SK-N-SH (cell line): ENCODE measurements around the gene ZXDC. TPM values are rescaled to one million over a fixed set of nuclear protein-coding genes. Genes with fewer than 3 reads are reported as not detected.

Experiments used
- CTCF ChIA-PET: fragments of 300-600, 350-600 bp; formaldehyde crosslinking; extraction: SDS; loops from one replicate; lab custom pipeline; 2021; lab: Yijun Ruan, JAX
- POLR2A ChIA-PET: fragments of 350-600 bp; sonication (Branson Sonifier 250); formaldehyde crosslinking; extraction: SDS; loops from one replicate; lab custom pipeline; 2020; ENCODE audit warnings: antibody characterized with exemption, inconsistent platforms; lab: Yijun Ruan, JAX
- DNase-seq: peaks from one replicate; pipeline ENCODE4 v3.0.0; 2012
- H2AFZ ChIP-seq: fragments of 200-600 bp; sonication (generic); 2 replicates; pipeline ENCODE4 v1.8.1; 2016; ENCODE audit warnings: antibody characterized with exemption, mild to moderate bottlenecking, low read depth
- H3F3A ChIP-seq: fragments of 200-600 bp; sonication (generic); replicated peaks from 2 replicates; pipeline ENCODE3; 2016; ENCODE audit warnings: antibody characterized with exemption, mild to moderate bottlenecking; ENCODE audit not compliant: insufficient read depth
- H3K27ac ChIP-seq, 2 experiments: fragments of 200-500 bp in 1 of 2; fragments of 200-600 bp in 1 of 2; sonication (Bioruptor generic) in 1 of 2; sonication (generic), shearing (Covaris generic) in 1 of 2; 2 replicates each; pipeline versions ENCODE4 v1.5.1 to v1.6.1; 2014 to 2016; ENCODE audit warnings: low read depth in 2 of 2, inconsistent platforms in 1 of 2, low read length in 1 of 2, mild to moderate bottlenecking in 1 of 2, mixed read lengths in 1 of 2
- H3K27me3 ChIP-seq: fragments of 200-600 bp; sonication (generic), shearing (Covaris generic); 2 replicates; pipeline ENCODE4 v1.6.1; 2016; ENCODE audit warnings: mixed run types; ENCODE audit not compliant: insufficient read depth
- H3K36me3 ChIP-seq, 2 experiments: fragments of 200-500 bp in 1 of 2; fragments of 200-600 bp in 1 of 2; sonication (Bioruptor generic) in 1 of 2; sonication (generic) in 1 of 2; replicated peaks in 1 of 2; 2 replicates each; pipeline versions ENCODE3 to v1.5.1; 2014 to 2016; ENCODE audit warnings: low read length in 1 of 2, mild to moderate bottlenecking in 1 of 2; ENCODE audit not compliant: insufficient read depth in 2 of 2, control insufficient read depth in 1 of 2
- H3K4me1 ChIP-seq, 2 experiments: fragments of 200-500 bp in 1 of 2; fragments of 200-600 bp in 1 of 2; sonication (Bioruptor generic) in 1 of 2; sonication (generic), shearing (Covaris generic) in 1 of 2; 2 replicates each; pipeline versions ENCODE4 v1.5.1 to v1.6.1; 2014 to 2016; ENCODE audit warnings: low read depth in 1 of 2, low read length in 1 of 2, mixed run types in 1 of 2; ENCODE audit not compliant: insufficient read depth in 2 of 2, control insufficient read depth in 1 of 2
- H3K4me2 ChIP-seq: fragments of 200-600 bp; sonication (generic), shearing (Covaris generic); 2 replicates; pipeline ENCODE4 v1.6.1; 2017; ENCODE audit warnings: mixed run types
- H3K4me3 ChIP-seq, 2 experiments: fragments of 200-500 bp in 1 of 2; fragments of 200-600 bp in 1 of 2; sonication (Bioruptor generic) in 1 of 2; sonication (generic), shearing (Covaris generic) in 1 of 2; 2 replicates each; pipeline versions ENCODE4 v1.5.1 to v1.8.1; 2014 to 2016; ENCODE audit warnings: low read depth in 2 of 2, inconsistent platforms in 1 of 2, low read length in 1 of 2, mild to moderate bottlenecking in 1 of 2, mixed read lengths in 1 of 2, moderate library complexity in 1 of 2
- H3K79me2 ChIP-seq: fragments of 200-600 bp; sonication (generic); 2 replicates; pipeline ENCODE4 v1.8.1; 2017; ENCODE audit warnings: mild to moderate bottlenecking; ENCODE audit not compliant: insufficient read depth
- H3K9ac ChIP-seq: fragments of 200-600 bp; sonication (generic); 2 replicates; pipeline ENCODE4 v1.6.1; 2017; ENCODE audit warnings: mixed run types
- H3K9me2 ChIP-seq: fragments of 200-600 bp; sonication (generic); 2 replicates; pipeline ENCODE4 v1.6.1; 2017; ENCODE audit warnings: mixed run types
- H3K9me3 ChIP-seq: fragments of 200-600 bp; sonication (generic); 2 replicates; pipeline ENCODE4 v1.6.1; 2017; ENCODE audit warnings: mixed run types, mild to moderate bottlenecking, moderate library complexity
- H4K20me1 ChIP-seq: fragments of 200-600 bp; sonication (generic); 2 replicates; pipeline ENCODE4 v1.6.1; 2017; ENCODE audit warnings: mild to moderate bottlenecking, mixed run types; ENCODE audit not compliant: insufficient read depth
- CHD2 ChIP-seq: fragments of 150-350 bp; IDR thresholded peaks from 2 replicates; pipeline ENCODE4 v1.6.1; 2018; ENCODE audit warnings: low read length; ENCODE audit not compliant: partially characterized antibody
- ELF1 ChIP-seq: IDR thresholded peaks from 2 replicates; pipeline ENCODE4 v1.4.0; 2012
- EZH2phosphoT487 ChIP-seq: fragments of 200-600 bp; sonication (generic); IDR thresholded peaks from 2 replicates; pipeline ENCODE4 v1.6.1; 2017; ENCODE audit warnings: low read depth, mixed run types, mild to moderate bottlenecking, antibody characterized with exemption, moderate library complexity, borderline replicate concordance
- FOSL2 ChIP-seq: IDR thresholded peaks from 2 replicates; pipeline ENCODE4 v1.4.0; 2012; ENCODE audit warnings: low read depth, mild to moderate bottlenecking, moderate library complexity, borderline replicate concordance
- FOXM1 ChIP-seq: IDR thresholded peaks from 2 replicates; pipeline ENCODE4 v1.4.0; 2012; ENCODE audit warnings: low read depth, mild to moderate bottlenecking
- GABPA ChIP-seq: IDR thresholded peaks from 2 replicates; pipeline ENCODE4 v1.4.0; 2012; ENCODE audit warnings: low read depth, mild to moderate bottlenecking
- JUND ChIP-seq: IDR thresholded peaks from 2 replicates; pipeline ENCODE4 v1.4.0; 2012
- MAX ChIP-seq: IDR thresholded peaks from 2 replicates; pipeline ENCODE4 v1.4.0; 2012; ENCODE audit warnings: low read depth
- MEF2A ChIP-seq: IDR thresholded peaks from 2 replicates; pipeline ENCODE4 v1.4.0; 2012; ENCODE audit warnings: low read depth, borderline replicate concordance
- NFIC ChIP-seq: IDR thresholded peaks from 2 replicates; pipeline ENCODE4 v1.4.0; 2012; ENCODE audit warnings: borderline replicate concordance
- NRF1 ChIP-seq: IDR thresholded peaks from 2 replicates; pipeline ENCODE4 v1.6.1; 2012; ENCODE audit warnings: low read depth, mild to moderate bottlenecking, low read length
- POLR2AphosphoS5 ChIP-seq: IDR thresholded peaks from 2 replicates; pipeline ENCODE4 v1.6.1; 2012; ENCODE audit warnings: low read depth, low read length
- RCOR1 ChIP-seq: fragments of 150-350 bp; IDR thresholded peaks from 2 replicates; pipeline ENCODE4 v1.6.1; 2017; ENCODE audit warnings: antibody characterized with exemption, low read length
- REST ChIP-seq: IDR thresholded peaks from 2 replicates; pipeline ENCODE4 v1.6.1; 2012; ENCODE audit warnings: mild to moderate bottlenecking, low read depth, low read length, moderate library complexity
- RFX5 ChIP-seq: IDR thresholded peaks from 2 replicates; pipeline ENCODE4 v1.6.1; 2012; ENCODE audit warnings: mild to moderate bottlenecking, improper control_type of control experiment, low read length
- RXRA ChIP-seq: IDR thresholded peaks from 2 replicates; pipeline ENCODE4 v1.4.0; 2012; ENCODE audit warnings: low read depth, mild to moderate bottlenecking, borderline replicate concordance
- SIN3A ChIP-seq: IDR thresholded peaks from 2 replicates; pipeline ENCODE4 v1.6.1; 2012; ENCODE audit warnings: low read depth, mild to moderate bottlenecking, low read length, moderate library complexity, borderline replicate concordance
- SMC3 ChIP-seq: IDR thresholded peaks from 2 replicates; pipeline ENCODE4 v1.6.1; 2012; ENCODE audit warnings: low read depth, low read length, improper control_type of control experiment
- TCF12 ChIP-seq: IDR thresholded peaks from 2 replicates; pipeline ENCODE4 v1.4.0; 2012
- TEAD4 ChIP-seq: IDR thresholded peaks from 2 replicates; pipeline ENCODE4 v1.4.0; 2012; ENCODE audit warnings: mild to moderate bottlenecking, borderline replicate concordance; ENCODE audit not compliant: insufficient read depth
- USF2 ChIP-seq: fragments of 150-350 bp; IDR thresholded peaks from 2 replicates; pipeline ENCODE4 v1.6.1; 2017; ENCODE audit warnings: antibody characterized with exemption, low read length, low read depth, borderline replicate concordance
- YY1 ChIP-seq: IDR thresholded peaks from 2 replicates; pipeline ENCODE4 v1.4.0; 2012; ENCODE audit warnings: low read depth, mild to moderate bottlenecking
- WGBS: methylation state at CpG from one replicate; pipeline ENCODE4 v1.1.6; 2017; ENCODE audit warnings: low lambda C conversion rate; 5-methylcytosine and 5-hydroxymethylcytosine counted together
- polyA plus RNA-seq, 3 experiments: library from polyadenylated mRNA; depleted of rRNA; stranded (reverse); fragments of >200 nt; gene quantifications; 2 replicates each; pipeline ENCODE4 v1.2.3, GENCODE V29; 2012

Gene ZXDC
- polyA plus RNA-seq, 1 of the 3 experiments (the other 2 are of a cell fraction) = 8.5 TPM

GRCh38 chr3:126487151-126487771, 11.6 kb upstream of the ZXDC start (continued):
- no peak for TF ChIP-seq USF2
- TF ChIP-seq SIN3A = no peak
- no peak for TF ChIP-seq EZH2phosphoT487
- no peak for TF ChIP-seq CHD2
- TF ChIP-seq JUND = no peak
- no peak for TF ChIP-seq TEAD4
- no peak for TF ChIP-seq GABPA
- TF ChIP-seq SMC3 = no peak
- TF ChIP-seq TCF12 = no peak
- no peak for TF ChIP-seq RXRA
- TF ChIP-seq RFX5 = no peak
- TF ChIP-seq ELF1 = no peak

GRCh38 chr3:126486360-126486847, 10.7 kb upstream of the ZXDC start:
- ChIA-PET POLR2A (no interaction called here), CTCF (no interaction called here)
- no peak overlapping the region for H3K9ac ChIP-seq
- no peak for DNase-seq
- H3K79me2 ChIP-seq = no peaks in the 10 kb centered on the region
- TF ChIP-seq REST (no peak), TCF12 (no peak), RCOR1 (no peak), NRF1 (no peak), FOXM1 (no peak), YY1 (no peak), POLR2AphosphoS5 (no peak), CHD2 (no peak), FOSL2 (no peak), MEF2A (no peak), GABPA (no peak), MAX (no peak), NFIC (no peak), RXRA (no peak)
- H3K9me3 ChIP-seq = no peaks in the 10 kb centered on the region
- H3K36me3 ChIP-seq = no peaks in the 10 kb centered on the region
- H3K27me3 ChIP-seq = peaks cover 7% of the 10 kb centered on the region
- H3K9me2 ChIP-seq = no peaks in the 10 kb centered on the region
- H3K27ac ChIP-seq = no peak overlapping the region
- H3K4me1 ChIP-seq = peaks cover 0 to 21% of the 10 kb centered on the region in 2 experiments; a peak in 1 of 4 replicates
- H3K4me2 ChIP-seq = no peak overlapping the region
- H3K4me3 ChIP-seq = no peak overlapping the region
- H4K20me1 ChIP-seq = no peaks in the 10 kb centered on the region
- 90% methylated on average over 14 of the region's 14 CpGs for WGBS
- no peak overlapping the region for H2AFZ ChIP-seq
- H3F3A ChIP-seq = no peaks in the 10 kb centered on the region
